Caco-2 (cell line): Measurements from ENCODE around the gene TRAPPC5. TPM values are rescaled to one million over a fixed set of nuclear protein-coding genes. Genes with fewer than 3 reads are reported as not detected.

ENCODE experiments used
- BruUV-seq: library from RNA; stranded (reverse); fragments of 400-500 nt; replicated peaks from 2 replicates; lab custom pipeline; 2021; lab: Mats Ljungman, UMichigan
- CTCF ChIA-PET: fragments of 300-600 bp; sonication (Branson Sonifier 250); formaldehyde crosslinking; loops from one replicate; lab custom pipeline; 2022; ENCODE audit warnings: antibody characterized with exemption; lab: Charles Lee
- POLR2A ChIA-PET: fragments of 300-600 bp; sonication (Branson Sonifier 250); formaldehyde crosslinking; loops from one replicate; lab custom pipeline; 2022; ENCODE audit warnings: antibody characterized with exemption; lab: Charles Lee
- DNase-seq, 2 experiments: peaks; one replicate each; pipeline versions ENCODE4 v3.0.0 to v3.0.0-alpha.2; 2020 to 2022
- H3K27me3 ChIP-seq: replicated peaks from 2 replicates; pipeline ENCODE4 v1.6.0; 2011; ENCODE audit warnings: low read length; ENCODE audit not compliant: control insufficient read depth, insufficient read depth
- H3K36me3 ChIP-seq: 2 replicates; pipeline ENCODE4 v1.5.1; 2011; ENCODE audit warnings: low read length; ENCODE audit not compliant: control insufficient read depth, insufficient read depth
- H3K4me1 ChIP-seq: fragments of 250-450 bp; sonication (Bioruptor Pico); 2 replicates; pipeline ENCODE4 v1.5.1; 2020; ENCODE audit warnings: mild to moderate bottlenecking
- H3K4me3 ChIP-seq: 2 replicates; pipeline ENCODE4 v1.5.1; 2011; ENCODE audit warnings: low read depth, mild to moderate bottlenecking, control low read depth, low read length
- H3K9me3 ChIP-seq: fragments of 250-450 bp; sonication (Bioruptor Pico); 2 replicates; pipeline ENCODE4 v1.5.1; 2020; ENCODE audit warnings: mild to moderate bottlenecking, moderate library complexity
- H3K27ac Mint-ChIP-seq: one replicate; pipeline ENCODE4 v1.8.0; 2022; ENCODE audit warnings: mixed read lengths; ENCODE audit not compliant: unreplicated experiment
- H3K27me3 Mint-ChIP-seq: one replicate; pipeline ENCODE4 v1.8.0; 2022; ENCODE audit warnings: mixed read lengths; ENCODE audit not compliant: insufficient read depth, unreplicated experiment
- H3K36me3 Mint-ChIP-seq: one replicate; pipeline ENCODE4 v1.8.0; 2022; ENCODE audit warnings: mild to moderate bottlenecking, mixed read lengths; ENCODE audit not compliant: insufficient read depth, unreplicated experiment
- H3K4me1 Mint-ChIP-seq: one replicate; pipeline ENCODE4 v1.8.0; 2022; ENCODE audit warnings: low read depth, mixed read lengths; ENCODE audit not compliant: unreplicated experiment
- H3K4me3 Mint-ChIP-seq: one replicate; pipeline ENCODE4 v1.8.0; 2022; ENCODE audit warnings: mild to moderate bottlenecking, moderate library complexity, mixed read lengths; ENCODE audit not compliant: unreplicated experiment
- H3K9me3 Mint-ChIP-seq: one replicate; pipeline ENCODE4 v1.8.0; 2022; ENCODE audit warnings: mixed read lengths; ENCODE audit not compliant: unreplicated experiment
- intact Hi-C: fragments of 100-400 bp; cut with micrococcal nuclease; formaldehyde crosslinking; loops from one replicate; pipeline ENCODE4 v1.10.0; 2022; ENCODE audit not compliant: unreplicated experiment
- total RNA-seq: library from RNA; stranded (reverse); gene quantifications from 2 replicates; pipeline ENCODE4 v1.2.3, GENCODE V29; 2022
- TF ChIP-seq, protein P1 (sequence below), 2 experiments: fragments of 200-600 bp in 1 of 2; IDR thresholded peaks; 1 replicate in 1 of 2; 2 replicates in 1 of 2; pipeline versions ENCODE4 v1.5.1 to v1.8.0; 2011 to 2022; ENCODE audit warnings: antibody characterized with exemption in 1 of 2, control low read depth in 1 of 2, inconsistent platforms in 1 of 2, low read depth in 1 of 2, low read length in 1 of 2, mild to moderate bottlenecking in 1 of 2, moderate library complexity in 1 of 2; ENCODE audit not compliant: insufficient read depth in 1 of 2, severe bottlenecking in 1 of 2, unreplicated experiment in 1 of 2

The TRAPPC5 gene
- total RNA-seq, 1 experiment from 2014 or later, result 80.3 TPM

DNA sequence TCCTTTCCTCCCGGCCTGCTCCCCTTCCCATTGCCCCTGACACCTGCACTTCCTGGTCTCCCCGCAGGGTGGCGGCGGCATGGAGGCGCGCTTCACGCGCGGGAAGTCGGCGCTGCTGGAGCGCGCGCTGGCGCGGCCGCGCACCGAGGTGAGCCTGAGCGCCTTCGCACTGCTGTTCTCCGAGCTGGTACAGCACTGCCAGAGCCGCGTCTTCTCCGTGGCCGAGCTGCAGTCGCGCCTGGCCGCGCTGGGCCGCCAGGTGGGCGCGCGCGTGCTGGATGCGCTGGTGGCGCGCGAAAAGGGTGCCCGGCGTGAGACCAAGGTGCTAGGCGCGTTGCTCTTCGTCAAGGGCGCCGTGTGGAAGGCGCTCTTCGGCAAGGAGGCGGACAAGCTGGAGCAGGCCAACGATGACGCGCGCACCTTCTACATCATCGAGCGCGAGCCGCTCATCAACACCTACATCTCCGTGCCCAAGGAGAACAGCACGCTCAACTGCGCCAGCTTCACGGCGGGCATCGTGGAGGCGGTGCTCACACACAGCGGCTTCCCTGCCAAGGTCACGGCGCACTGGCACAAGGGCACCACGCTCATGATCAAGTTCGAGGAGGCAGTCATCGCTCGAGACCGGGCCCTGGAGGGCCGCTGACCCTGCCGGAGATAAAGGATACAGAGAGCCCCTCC lies 1.7 kb downstream of the TRAPPC5 start:
- intact Hi-C loops, result no loop called here
- Histone ChIP-seq H3K4me1 (peaks cover 13% of the 10 kb centered on the region; the same call in 1 of the 2 replicates), H3K36me3 (no peaks in the 10 kb centered on the region), H3K27me3 (no peaks in the 10 kb centered on the region), H3K9me3 (no peaks in the 10 kb centered on the region), H3K4me3 (no peak overlapping the region)
- ChIA-PET POLR2A (no interaction called here), CTCF (no interaction called here)
- TF ChIP-seq, protein P1, sequence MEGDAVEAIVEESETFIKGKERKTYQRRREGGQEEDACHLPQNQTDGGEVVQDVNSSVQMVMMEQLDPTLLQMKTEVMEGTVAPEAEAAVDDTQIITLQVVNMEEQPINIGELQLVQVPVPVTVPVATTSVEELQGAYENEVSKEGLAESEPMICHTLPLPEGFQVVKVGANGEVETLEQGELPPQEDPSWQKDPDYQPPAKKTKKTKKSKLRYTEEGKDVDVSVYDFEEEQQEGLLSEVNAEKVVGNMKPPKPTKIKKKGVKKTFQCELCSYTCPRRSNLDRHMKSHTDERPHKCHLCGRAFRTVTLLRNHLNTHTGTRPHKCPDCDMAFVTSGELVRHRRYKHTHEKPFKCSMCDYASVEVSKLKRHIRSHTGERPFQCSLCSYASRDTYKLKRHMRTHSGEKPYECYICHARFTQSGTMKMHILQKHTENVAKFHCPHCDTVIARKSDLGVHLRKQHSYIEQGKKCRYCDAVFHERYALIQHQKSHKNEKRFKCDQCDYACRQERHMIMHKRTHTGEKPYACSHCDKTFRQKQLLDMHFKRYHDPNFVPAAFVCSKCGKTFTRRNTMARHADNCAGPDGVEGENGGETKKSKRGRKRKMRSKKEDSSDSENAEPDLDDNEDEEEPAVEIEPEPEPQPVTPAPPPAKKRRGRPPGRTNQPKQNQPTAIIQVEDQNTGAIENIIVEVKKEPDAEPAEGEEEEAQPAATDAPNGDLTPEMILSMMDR (IDR thresholded peaks at IDR 0.05; ENCODE audit: insufficient read depth in 1 of 2, low read depth in 1 of 2, low read length in 1 of 2, severe bottlenecking in 1 of 2, unreplicated experiment in 1 of 2), result no peak
- TSS peak; percentile 72 for BruUV-seq
- H3K9me3 Mint-ChIP-seq, result no peaks in the 10 kb centered on the region
- H3K36me3 Mint-ChIP-seq, result peaks cover 16% of the 10 kb centered on the region
- H3K27me3 Mint-ChIP-seq, result no peaks in the 10 kb centered on the region
- peak overlapping the region; percentile 77 for H3K27ac Mint-ChIP-seq
- peaks cover 9% of the 10 kb centered on the region for H3K4me1 Mint-ChIP-seq
- H3K4me3 Mint-ChIP-seq, result peak overlapping the region; percentile 82
- no peak for DNase-seq

DNA sequence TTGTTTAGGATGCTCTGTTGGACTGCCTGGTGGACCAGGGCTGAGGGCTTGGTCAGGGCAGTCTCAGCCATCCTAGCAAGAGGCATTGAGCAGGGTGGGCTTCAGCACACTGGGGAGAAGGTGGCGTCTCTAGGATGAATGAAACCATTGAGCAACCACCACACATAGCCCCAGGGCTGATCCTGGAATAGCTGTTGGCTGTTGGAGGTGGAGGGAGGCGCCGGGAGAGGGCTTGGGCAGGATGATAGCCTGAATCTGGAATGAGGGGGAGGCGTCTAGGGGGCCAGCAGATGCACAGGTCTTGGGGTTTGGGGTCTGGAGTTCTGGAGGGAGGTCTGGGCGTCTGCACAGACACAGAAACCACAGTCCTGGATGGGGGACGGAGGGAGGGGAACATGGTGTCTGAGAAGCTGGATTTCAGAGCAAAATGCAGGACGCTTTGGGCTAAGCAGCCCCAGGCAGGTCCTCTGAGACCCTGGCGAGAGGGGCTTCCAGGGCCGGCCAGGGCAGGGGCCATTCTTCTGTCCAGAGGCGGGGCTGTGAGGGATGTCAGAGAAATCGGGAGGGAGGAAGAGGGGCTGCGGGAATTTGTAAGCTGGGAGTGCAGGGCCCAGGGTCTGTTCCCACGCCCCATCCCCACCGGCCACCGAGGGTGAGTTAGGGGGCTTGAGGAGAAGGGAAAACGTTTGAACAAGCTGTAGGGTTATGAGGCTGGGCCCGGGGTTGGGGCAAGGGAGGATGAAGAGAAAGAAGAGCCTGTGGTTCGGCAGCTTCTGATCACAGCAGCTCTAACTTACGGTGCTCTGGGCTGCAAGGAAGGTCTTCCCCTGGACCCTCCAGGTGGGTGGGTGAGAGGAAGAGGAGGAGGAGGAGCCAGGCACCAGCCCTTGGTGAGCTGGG lies 5.2 kb downstream of the TRAPPC5 start:
- no TSS peak for BruUV-seq
- intact Hi-C loops, result no loop called here
- TF ChIP-seq, protein P1 (IDR thresholded peaks at IDR 0.05; ENCODE audit: insufficient read depth in 1 of 2, low read depth in 1 of 2, low read length in 1 of 2, severe bottlenecking in 1 of 2, unreplicated experiment in 1 of 2), result no peak
- Mint-ChIP-seq H3K36me3 (peaks cover 16% of the 10 kb centered on the region), H3K27ac (peak overlapping the region; percentile 65), H3K27me3 (no peaks in the 10 kb centered on the region), H3K4me3 (no peak overlapping the region), H3K9me3 (no peaks in the 10 kb centered on the region), H3K4me1 (peaks cover 9% of the 10 kb centered on the region)
- Histone ChIP-seq H3K9me3 (no peaks in the 10 kb centered on the region), H3K27me3 (no peaks in the 10 kb centered on the region), H3K4me3 (no peak overlapping the region), H3K36me3 (no peaks in the 10 kb centered on the region), H3K4me1 (peaks cover 10% of the 10 kb centered on the region; the same call in 1 of the 2 replicates)
- CTCF ChIA-PET, result interaction anchor here (0.9 kb wide), 1 partner anchor 114 kb away, joined by 4 read pairs; no protein-coding TSS in a partner anchor
- POLR2A ChIA-PET, result no interaction called here
- DNase-seq, result peak in 1 of 2 experiments; percentile 16

DNA sequence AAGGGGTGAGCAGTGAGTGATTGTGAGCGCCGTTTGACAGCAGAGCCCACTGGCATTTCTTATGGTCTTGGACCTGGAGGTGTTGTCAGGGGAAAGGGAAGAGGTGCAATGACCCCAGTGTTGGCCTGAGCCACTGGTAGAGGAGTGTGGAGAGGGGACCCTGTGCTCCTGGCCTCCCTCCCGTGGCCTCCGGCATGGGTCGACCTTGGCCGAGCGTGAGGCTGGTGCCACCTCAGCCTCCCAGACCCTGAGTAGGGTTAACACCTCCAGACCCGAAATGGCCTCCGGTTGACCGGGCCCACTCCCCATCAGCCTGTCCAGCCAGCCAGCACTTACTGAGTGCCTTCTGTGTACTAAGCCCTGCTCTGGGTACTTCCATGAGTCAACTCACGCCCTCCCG lies 6.5 kb downstream of the TRAPPC5 start:
- no TSS peak for BruUV-seq

More for the DNA sequence above, 6.5 kb downstream of the TRAPPC5 start:
- Mint-ChIP-seq H3K4me3 (no peak overlapping the region), H3K27me3 (no peaks in the 10 kb centered on the region), H3K27ac (no peak overlapping the region), H3K4me1 (peaks cover 9% of the 10 kb centered on the region), H3K36me3 (peaks cover 16% of the 10 kb centered on the region), H3K9me3 (no peaks in the 10 kb centered on the region)
- intact Hi-C loops, result no loop called here
- H3K36me3 ChIP-seq, result no peaks in the 10 kb centered on the region
- ChIA-PET CTCF (no interaction called here), POLR2A (no interaction called here)
- H3K4me1 ChIP-seq, result peaks cover 3% of the 10 kb centered on the region; the same call in 1 of the 2 replicates
- TF ChIP-seq, protein P1 (IDR thresholded peaks at IDR 0.05; ENCODE audit: insufficient read depth in 1 of 2, low read depth in 1 of 2, low read length in 1 of 2, severe bottlenecking in 1 of 2, unreplicated experiment in 1 of 2), result no peak
- H3K27me3 ChIP-seq, result no peaks in the 10 kb centered on the region
- no peak overlapping the region for H3K4me3 ChIP-seq
- no peak for DNase-seq
- H3K9me3 ChIP-seq, result no peaks in the 10 kb centered on the region
